ENCODE data around the gene PDIA4. TPM values are rescaled to one million over a fixed set of nuclear protein-coding genes. Genes with fewer than 3 reads are reported as not detected.
"Not testable (repeated sequence)": the region's sequence is repeated elsewhere in the genome, so short reads cannot be mapped to it uniquely, and the experiment has no call there.

Gene PDIA4
- total and polyA plus RNA-seq, 9 donors = 49.6 to 130 (median 72.4) TPM

GRCh38 chr7:148986742-148987009 is 41.6 kb downstream of the PDIA4 start:
- no peak for TF ChIP-seq EP300 (IDR thresholded peaks at IDR 0.05)
- no peak for TF ChIP-seq POLR2A (IDR thresholded peaks at IDR 0.05)
- TF ChIP-seq, protein P1, sequence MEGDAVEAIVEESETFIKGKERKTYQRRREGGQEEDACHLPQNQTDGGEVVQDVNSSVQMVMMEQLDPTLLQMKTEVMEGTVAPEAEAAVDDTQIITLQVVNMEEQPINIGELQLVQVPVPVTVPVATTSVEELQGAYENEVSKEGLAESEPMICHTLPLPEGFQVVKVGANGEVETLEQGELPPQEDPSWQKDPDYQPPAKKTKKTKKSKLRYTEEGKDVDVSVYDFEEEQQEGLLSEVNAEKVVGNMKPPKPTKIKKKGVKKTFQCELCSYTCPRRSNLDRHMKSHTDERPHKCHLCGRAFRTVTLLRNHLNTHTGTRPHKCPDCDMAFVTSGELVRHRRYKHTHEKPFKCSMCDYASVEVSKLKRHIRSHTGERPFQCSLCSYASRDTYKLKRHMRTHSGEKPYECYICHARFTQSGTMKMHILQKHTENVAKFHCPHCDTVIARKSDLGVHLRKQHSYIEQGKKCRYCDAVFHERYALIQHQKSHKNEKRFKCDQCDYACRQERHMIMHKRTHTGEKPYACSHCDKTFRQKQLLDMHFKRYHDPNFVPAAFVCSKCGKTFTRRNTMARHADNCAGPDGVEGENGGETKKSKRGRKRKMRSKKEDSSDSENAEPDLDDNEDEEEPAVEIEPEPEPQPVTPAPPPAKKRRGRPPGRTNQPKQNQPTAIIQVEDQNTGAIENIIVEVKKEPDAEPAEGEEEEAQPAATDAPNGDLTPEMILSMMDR (IDR thresholded peaks at IDR 0.05) = no peak
- intact Hi-C loops (cut with DNase I) = no loop called here
- peaks cover 2% of the 10 kb centered on the region for H3K4me1 ChIP-seq (ENCODE audit: insufficient read depth)
- H3K27me3 ChIP-seq = no peaks in the 10 kb centered on the region
- H3K4me3 ChIP-seq = no peak overlapping the region
- H3K27ac ChIP-seq = peak overlapping the region; percentile 85 to 87
- no peaks in the 10 kb centered on the region for H3K9me3 ChIP-seq
- no peaks in the 10 kb centered on the region for H3K36me3 ChIP-seq
- 6 to 29% (median 23%) methylated on average over 1 of the region's 1 CpG for WGBS, 3 donors
- DNase-seq = no peak

- no peaks in the 10 kb centered on the region for H3K36me3 ChIP-seq
- peak; percentile 58 to 71 (median 66) for DNase-seq
- H3K27me3 ChIP-seq = no peaks in the 10 kb centered on the region
- no peak for TF ChIP-seq EP300 (IDR thresholded peaks at IDR 0.05)
- TF ChIP-seq, protein P1 (IDR thresholded peaks at IDR 0.05) = no peak
- TF ChIP-seq POLR2A (IDR thresholded peaks at IDR 0.05) = no peak
- intact Hi-C loops (cut with DNase I) = no loop called here
- H3K27ac ChIP-seq = peak overlapping the region; percentile 57 to 59
- no peaks in the 10 kb centered on the region for H3K9me3 ChIP-seq
- peak overlapping the region; percentile 52 for H3K4me3 ChIP-seq
- WGBS, 3 donors = 0 to 1% (median 0%) methylated on average over 29 to 38 of the region's 38 CpGs
- H3K4me1 ChIP-seq (ENCODE audit: insufficient read depth) = peaks cover 2% of the 10 kb centered on the region
Measured at GRCh38 chr7:148983200-148984146, 44.8 kb downstream of the PDIA4 start.

- Histone ChIP-seq H3K9me3 (no peaks in the 10 kb centered on the region), H3K27me3 (no peaks in the 10 kb centered on the region), H3K27ac (peak overlapping the region; percentile 57 to 59), H3K4me1 (ENCODE audit: insufficient read depth) (no peaks in the 10 kb centered on the region), H3K36me3 (no peaks in the 10 kb centered on the region), H3K4me3 (peak overlapping the region; percentile 52)
- intact Hi-C loops (cut with DNase I) = no loop called here
- 0 to 1% (median 1%) methylated on average over 23 of the region's 23 CpGs for WGBS, 3 donors
- TF ChIP-seq EP300 (IDR thresholded peaks at IDR 0.05) = no peak
- TF ChIP-seq, protein P1 (IDR thresholded peaks at IDR 0.05) = no peak
- no peak for TF ChIP-seq POLR2A (IDR thresholded peaks at IDR 0.05)
- peak in 2 of 5 donors; percentile 42 to 59 for DNase-seq
Measured at GRCh38 chr7:148982654-148983199, 45.6 kb downstream of the PDIA4 start.

- Histone ChIP-seq H3K4me3 (no peak overlapping the region), H3K9me3 (no peaks in the 10 kb centered on the region), H3K4me1 (ENCODE audit: insufficient read depth) (no peaks in the 10 kb centered on the region), H3K36me3 (no peaks in the 10 kb centered on the region), H3K27ac (no peak overlapping the region), H3K27me3 (no peaks in the 10 kb centered on the region)
- 83 to 89% (median 84%) methylated on average over 9 of the region's 9 CpGs for WGBS, 3 donors
- intact Hi-C loops (cut with DNase I) = no loop called here
- no peak for DNase-seq
- TF ChIP-seq POLR2A (IDR thresholded peaks at IDR 0.05) = no peak
- no peak for TF ChIP-seq EP300 (IDR thresholded peaks at IDR 0.05)
- TF ChIP-seq, protein P1 (IDR thresholded peaks at IDR 0.05) = no peak
Measured at GRCh38 chr7:148979827-148980226, 48.5 kb downstream of the PDIA4 start.

DNA sequence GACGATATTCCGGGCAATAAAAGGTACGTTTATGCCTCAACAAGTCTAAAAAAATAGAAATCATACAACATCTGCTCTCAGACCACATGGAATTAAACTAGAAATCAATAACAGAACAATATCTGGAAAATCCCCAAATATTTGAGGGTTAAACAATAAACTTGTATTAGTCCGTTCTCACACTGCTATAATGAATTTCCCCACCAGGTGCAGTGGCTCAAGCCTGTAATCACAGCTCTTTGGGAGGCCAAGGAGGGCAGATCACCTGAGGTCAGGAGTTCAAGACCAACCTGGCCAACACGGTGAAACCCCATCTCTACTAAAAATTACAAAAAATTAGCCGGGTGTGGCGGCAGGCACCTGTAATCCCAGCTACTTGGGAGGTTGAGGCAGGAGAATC is 49.2 kb downstream of the PDIA4 start:
- H3K4me1 ChIP-seq (ENCODE audit: insufficient read depth); H3K4me3 ChIP-seq; intact Hi-C loops (cut with DNase I); DNase-seq; H3K9me3 ChIP-seq; H3K27ac ChIP-seq; H3K36me3 ChIP-seq; H3K27me3 ChIP-seq: not testable (repeated sequence)
- 70 to 79% (median 71%) methylated on average over 7 of the region's 7 CpGs for WGBS, 3 donors
